COLO668 (cell line): ENCODE results near the gene OPN1SW.

Experiments used
- DNase-seq: peaks from one replicate; lab custom pipeline; 2025; ENCODE audit not compliant: unreplicated experiment; lab: John Stamatoyannopoulos, UW

Gene OPN1SW

GRCh38 chr7:128794020-128794419, 18.4 kb upstream of the OPN1SW start:
- peak; percentile 32 for DNase-seq

- no peak for DNase-seq
These were observed 17.6 kb upstream of the OPN1SW start for GRCh38 chr7:128793181-128793547.

- DNase-seq, result no peak
These were observed 17.0 kb upstream of the OPN1SW start for GRCh38 chr7:128792471-128793180.

- DNase-seq, result no peak
These were observed 16.4 kb upstream of the OPN1SW start for GRCh38 chr7:128791972-128792327.

GRCh38 chr7:128791121-128791971, 15.8 kb upstream of the OPN1SW start, which contains the start of gene CCDC136:
Gene CCDC136, plus strand, starts transcription at chr7:128791968. Its CDS starts 444 bp downstream, at chr7:128792412.
- DNase-seq, result peak; percentile 82

- no peak for DNase-seq
These were observed 14.9 kb upstream of the OPN1SW start for GRCh38 chr7:128790315-128791041.

- no peak for DNase-seq
These were observed 13.1 kb upstream of the OPN1SW start for GRCh38 chr7:128788446-128789412.

GRCh38 chr7:128785738-128786137, 10.1 kb upstream of the OPN1SW start:
- DNase-seq, result no peak

GRCh38 chr7:128783143-128783861, 7.7 kb upstream of the OPN1SW start:
- DNase-seq, result no peak

GRCh38 chr7:128781851-128782250, 6.3 kb upstream of the OPN1SW start:
- no peak for DNase-seq

- DNase-seq, result no peak
These were observed 5.5 kb upstream of the OPN1SW start for GRCh38 chr7:128781126-128781525.

- DNase-seq, result no peak
These were observed 3.4 kb upstream of the OPN1SW start for GRCh38 chr7:128778946-128779345.

- no peak for DNase-seq
These were observed 1.8 kb upstream of the OPN1SW start for GRCh38 chr7:128777156-128778123.

- no peak for DNase-seq
These were observed 673 bp downstream of the OPN1SW start for GRCh38 chr7:128774921-128775320.

GRCh38 chr7:128774029-128774689, 1.4 kb downstream of the OPN1SW start:
- DNase-seq, result no peak

- DNase-seq, result no peak
These were observed 2.0 kb downstream of the OPN1SW start for GRCh38 chr7:128773604-128774003.

GRCh38 chr7:128770233-128770632, 5.4 kb downstream of the OPN1SW start:
- no peak for DNase-seq

GRCh38 chr7:128767475-128768110, 8.0 kb downstream of the OPN1SW start:
- no peak for DNase-seq
